GM18909 (cell line): ENCODE data around the gene TECR.
"Not testable (repeated sequence)": the region's sequence is repeated elsewhere in the genome, so short reads cannot be mapped to it uniquely, and the experiment has no call there.

ENCODE experiments used
- ATAC-seq: cut with Tn5 transposase; IDR thresholded peaks from one replicate; pipeline ENCODE4 v1.9.1; 2021; ENCODE audit warnings: mild to moderate bottlenecking; ENCODE audit not compliant: unreplicated experiment, poor library complexity

The TECR gene, protein sequence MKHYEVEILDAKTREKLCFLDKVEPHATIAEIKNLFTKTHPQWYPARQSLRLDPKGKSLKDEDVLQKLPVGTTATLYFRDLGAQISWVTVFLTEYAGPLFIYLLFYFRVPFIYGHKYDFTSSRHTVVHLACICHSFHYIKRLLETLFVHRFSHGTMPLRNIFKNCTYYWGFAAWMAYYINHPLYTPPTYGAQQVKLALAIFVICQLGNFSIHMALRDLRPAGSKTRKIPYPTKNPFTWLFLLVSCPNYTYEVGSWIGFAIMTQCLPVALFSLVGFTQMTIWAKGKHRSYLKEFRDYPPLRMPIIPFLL

GRCh38 chr19:14529254-14530004 is at the start of gene TECR:
Gene TECR, plus strand, starts transcription at chr19:14529594. Its CDS starts 103 bp downstream, at chr19:14529697.
- ATAC-seq, result peak; percentile 95

DNA sequence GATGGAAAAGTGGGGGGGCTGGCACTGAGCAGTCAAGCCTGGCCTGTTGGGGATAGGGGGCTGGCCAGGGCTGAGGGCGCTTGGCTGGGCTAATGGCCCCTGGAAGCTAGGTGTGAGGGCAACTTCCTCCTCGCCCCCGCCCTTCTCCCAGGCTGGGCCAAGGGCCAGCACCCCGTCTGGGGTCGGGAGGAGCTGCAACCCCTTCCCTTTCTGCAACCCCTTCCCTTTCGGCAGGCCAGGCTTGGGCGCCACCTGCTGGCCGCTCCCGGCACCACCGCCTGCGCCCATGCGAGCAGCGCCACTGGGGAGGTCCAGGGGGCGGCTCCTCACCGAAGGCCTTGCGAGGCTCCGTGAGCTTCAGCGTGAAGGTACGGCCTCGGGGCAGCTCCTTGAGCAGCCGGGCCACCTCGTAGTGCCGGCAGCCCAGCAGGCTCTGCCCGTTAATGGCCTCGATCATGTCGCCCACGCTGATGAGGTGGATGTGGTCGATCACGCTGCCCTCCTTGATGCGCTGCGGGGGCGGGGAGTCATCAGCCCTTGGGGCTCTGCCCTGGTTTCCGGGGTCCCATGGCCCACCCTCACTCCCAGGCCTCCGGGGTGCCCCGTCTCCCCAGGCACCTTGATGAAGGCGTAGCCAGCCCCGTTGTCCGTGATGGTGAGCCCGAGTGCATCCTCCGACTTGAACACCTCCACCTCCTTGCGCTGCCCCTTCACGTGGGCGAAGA is 49.3 kb upstream of the TECR start:
- ATAC-seq, result no peak

- no peak for ATAC-seq
Measured at GRCh38 chr19:14480700-14481079, 48.7 kb upstream of the TECR start.

DNA sequence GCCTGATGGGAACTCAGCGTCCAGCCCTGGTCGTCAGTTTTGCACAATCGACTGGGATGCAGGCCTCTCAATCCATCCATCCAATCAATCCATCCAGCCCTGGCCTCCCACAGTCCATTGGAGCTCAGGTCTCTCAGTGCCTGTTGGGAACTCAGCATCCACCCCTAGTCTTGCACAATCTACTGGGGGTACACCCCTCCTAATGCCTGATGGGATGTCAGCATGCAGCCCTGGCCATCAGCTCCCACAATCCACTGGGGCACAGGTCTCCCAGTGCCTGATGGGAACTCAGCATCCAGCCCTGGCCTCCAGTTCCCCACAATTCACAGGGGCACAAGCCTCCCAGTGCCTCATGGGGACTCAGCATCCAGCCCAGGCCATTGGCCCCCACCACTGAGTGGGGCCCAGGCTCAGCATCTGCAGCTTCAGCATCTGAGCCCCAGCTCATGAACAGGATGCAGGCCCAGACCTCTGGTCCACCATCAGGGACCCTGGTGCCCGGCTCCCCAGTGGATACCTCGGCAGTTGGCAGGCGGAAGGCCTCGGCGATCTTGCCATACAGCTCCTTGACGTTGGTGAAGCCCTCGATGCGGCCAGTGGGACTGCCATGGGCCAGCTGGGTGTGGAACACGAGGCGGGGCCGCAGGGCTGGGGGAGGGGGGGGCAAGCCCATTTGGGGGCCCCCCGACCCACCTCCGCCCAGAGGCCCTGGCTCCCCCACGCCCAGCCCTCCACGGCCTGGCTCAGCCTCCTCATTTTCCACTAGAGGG is 47.0 kb upstream of the TECR start:
- no peak for ATAC-seq

- ATAC-seq, result no peak
Measured at GRCh38 chr19:14487370-14488125, 41.8 kb upstream of the TECR start.

GRCh38 chr19:14492756-14493337 is 36.5 kb upstream of the TECR start:
- ATAC-seq, result no peak

GRCh38 chr19:14494411-14494810 is 35.0 kb upstream of the TECR start:
- no peak for ATAC-seq

DNA sequence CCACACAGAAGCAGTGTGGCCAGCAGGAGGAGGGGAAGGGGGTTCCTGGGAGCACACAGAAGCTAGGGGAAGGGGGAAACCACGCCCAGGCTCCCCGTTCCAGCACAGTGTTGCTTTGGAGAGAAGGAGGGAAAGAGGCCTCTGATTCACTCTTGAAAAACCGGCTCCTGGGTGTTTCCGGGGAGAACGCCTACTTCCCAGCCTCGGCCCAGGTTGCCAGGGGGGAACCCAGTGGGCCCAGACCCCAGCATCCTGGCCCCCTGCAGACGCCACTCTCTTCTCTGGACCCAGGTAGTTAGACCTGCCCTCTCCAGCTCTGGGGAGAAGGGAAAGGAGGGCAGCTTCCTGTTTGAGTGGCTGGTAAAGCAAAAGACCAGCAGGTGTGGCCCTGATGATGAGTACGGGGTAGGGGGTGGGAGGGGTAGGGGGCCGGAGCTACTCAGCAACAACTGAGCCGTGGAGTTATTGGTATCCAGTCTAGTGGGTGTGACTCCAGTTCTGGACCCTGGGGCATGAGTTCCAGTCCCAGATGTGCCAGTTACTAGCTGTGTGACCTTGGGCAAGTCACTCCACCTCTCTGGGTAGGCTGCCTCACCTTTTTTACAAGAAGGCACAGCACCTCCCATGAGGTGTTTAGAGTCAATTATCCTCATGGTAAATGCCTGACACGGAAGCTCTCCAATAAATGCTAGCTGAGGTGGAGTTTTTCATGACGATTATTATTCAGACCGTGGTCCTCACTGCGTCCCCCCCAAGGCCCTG is 34.3 kb upstream of the TECR start:
- ATAC-seq, result no peak

DNA sequence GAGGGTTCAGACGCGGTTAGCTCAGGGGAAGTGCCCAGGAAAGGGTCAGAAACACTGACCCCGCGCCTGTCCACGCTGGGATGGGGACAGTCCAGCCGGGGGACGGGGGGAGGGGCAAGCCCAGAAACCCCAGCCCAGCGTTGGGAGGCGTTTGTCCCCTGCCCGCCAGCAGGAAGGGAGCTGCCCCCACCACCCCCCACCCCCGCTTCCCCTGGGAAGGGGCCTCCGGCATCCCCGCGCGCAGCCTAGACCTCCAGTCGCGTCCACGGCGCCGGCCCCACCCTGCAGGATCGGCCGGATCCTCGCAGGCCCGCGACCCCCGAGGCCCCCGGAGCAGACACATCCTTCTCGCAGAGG is 33.7 kb upstream of the TECR start:
- no peak for ATAC-seq

DNA sequence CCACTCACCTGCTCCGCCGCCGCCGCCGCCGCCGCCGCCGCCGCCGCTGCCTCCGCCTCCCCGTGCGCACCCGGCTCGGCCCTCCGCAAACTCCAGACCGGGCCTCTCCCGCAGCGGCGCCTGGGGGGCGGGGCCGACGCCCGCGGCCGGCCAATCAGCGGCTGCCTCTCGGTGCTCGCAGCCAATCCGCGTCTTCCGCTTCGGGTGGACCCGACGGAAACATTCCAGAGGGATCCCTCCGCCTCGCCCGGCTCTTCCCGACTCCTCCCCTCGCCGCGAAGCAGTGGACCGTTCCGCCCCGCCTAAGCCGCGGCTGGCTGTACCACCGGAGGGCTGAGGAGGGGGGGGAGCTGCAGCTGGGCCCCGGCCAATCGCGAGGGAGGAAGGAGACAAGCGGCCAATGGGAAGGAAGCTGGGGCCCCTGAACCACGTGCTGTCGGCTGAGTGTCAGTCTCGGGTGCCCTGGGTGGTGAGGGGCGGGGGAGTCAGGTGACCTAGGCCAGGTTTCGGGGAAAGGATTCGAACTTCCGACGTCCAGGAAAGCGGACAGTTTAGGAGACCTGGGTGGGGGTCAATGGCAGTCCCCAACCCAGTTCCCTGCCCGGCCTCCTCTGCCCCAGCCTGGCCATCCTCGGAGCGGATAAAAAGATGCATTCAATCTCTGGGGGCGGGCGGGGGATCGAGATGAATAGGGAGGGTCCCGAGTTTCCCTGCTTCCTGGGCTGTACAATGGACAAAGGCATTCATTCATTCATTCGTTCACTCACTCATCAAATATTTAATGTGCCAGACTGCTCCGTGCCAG is 33.2 kb upstream of the TECR start, which contains the start of gene GIPC1:
Gene GIPC1, minus strand, starts transcription at position 99 of the 805 bp plus-strand sequence. CDS start 13,151 bp downstream, outside the sequence.
- ATAC-seq, result peak; percentile 72

- no peak for ATAC-seq
Measured at GRCh38 chr19:14496834-14497227, 32.6 kb upstream of the TECR start.

GRCh38 chr19:14497228-14497921 is 32.0 kb upstream of the TECR start:
- no peak for ATAC-seq

- ATAC-seq, result no peak
Measured at GRCh38 chr19:14502334-14503092, 26.9 kb upstream of the TECR start.

DNA sequence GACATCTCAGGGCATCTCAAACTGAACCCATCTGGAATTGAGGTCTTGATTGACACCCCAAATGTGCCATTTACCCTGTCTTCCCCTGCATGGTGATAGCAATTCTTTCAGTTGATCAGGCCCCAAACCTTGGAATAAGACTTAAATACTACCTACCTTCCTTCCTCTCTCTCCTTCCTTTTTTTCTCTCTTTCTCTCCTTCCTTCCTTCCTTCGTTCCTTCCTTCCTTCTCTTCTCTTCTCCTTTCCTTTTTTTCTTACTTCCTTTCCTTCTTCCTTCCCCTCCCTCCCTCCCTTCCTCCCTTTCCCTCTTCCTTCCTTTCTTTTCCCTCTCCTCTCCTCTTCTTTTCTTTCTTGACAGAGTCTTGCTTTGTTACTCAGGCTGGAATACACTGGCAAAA is 26.1 kb upstream of the TECR start:
- no peak for ATAC-seq

DNA sequence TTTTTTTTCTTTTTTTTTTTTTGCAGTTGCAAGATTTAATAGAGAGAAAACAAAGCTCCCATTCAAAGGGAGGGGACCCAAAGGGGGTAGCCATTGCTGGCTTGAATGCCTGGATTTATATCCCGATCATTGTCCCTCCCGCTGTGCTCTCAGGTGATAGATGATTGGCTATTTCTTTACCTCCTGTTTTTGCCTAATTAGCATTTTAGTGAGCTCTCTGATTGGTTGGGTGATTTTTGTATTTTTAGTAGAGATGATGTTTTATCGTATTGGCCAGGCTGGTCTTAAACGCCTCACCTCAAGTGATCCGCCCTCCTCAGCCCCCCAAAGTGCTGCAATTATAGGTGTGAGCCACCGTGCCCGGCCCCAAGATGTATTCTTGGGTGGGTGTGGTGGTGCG is 24.8 kb upstream of the TECR start:
- ATAC-seq, result not testable (repeated sequence)

GRCh38 chr19:14505488-14506239 is 23.7 kb upstream of the TECR start:
- ATAC-seq, result no peak
